PFSK-1 (cell line): ENCODE data around the gene HARS2.
A peak's percentile ranks its signal among the peaks of the same experiment; 100 is the strongest.

Source experiments
- FOXP2 ChIP-seq: optimal IDR thresholded peaks from 2 replicates; pipeline ENCODE3; 2011; ENCODE audit warnings: borderline replicate concordance, control low read depth, inconsistent platforms; ENCODE audit not compliant: insufficient read depth; ENCODE audit errors: extremely low read length, extremely low read depth
- POLR2AphosphoS5 ChIP-seq: IDR thresholded peaks from 2 replicates; pipeline ENCODE4 v1.6.1; 2012; ENCODE audit warnings: low read depth, mild to moderate bottlenecking, control low read depth, low read length, moderate library complexity
- REST ChIP-seq, 2 experiments: IDR thresholded peaks; 2 replicates each; pipeline versions ENCODE4 v1.6.1 to v1.8.0; 2011 to 2012; ENCODE audit warnings: low read depth in 2 of 2, low read length in 2 of 2, control low read depth in 1 of 2, inconsistent platforms in 1 of 2, mild to moderate bottlenecking in 1 of 2, moderate library complexity in 1 of 2; ENCODE audit not compliant: insufficient read depth in 1 of 2
- SIN3A ChIP-seq: IDR thresholded peaks from 2 replicates; pipeline ENCODE4 v1.6.1; 2012; ENCODE audit warnings: mild to moderate bottlenecking, low read length, moderate library complexity, borderline replicate concordance; ENCODE audit not compliant: insufficient read depth
- TAF1 ChIP-seq: IDR thresholded peaks from 2 replicates; pipeline ENCODE4 v1.6.1; 2012; ENCODE audit warnings: low read length, control low read depth, borderline replicate concordance; ENCODE audit not compliant: insufficient read depth

HARS2 gene

DNA sequence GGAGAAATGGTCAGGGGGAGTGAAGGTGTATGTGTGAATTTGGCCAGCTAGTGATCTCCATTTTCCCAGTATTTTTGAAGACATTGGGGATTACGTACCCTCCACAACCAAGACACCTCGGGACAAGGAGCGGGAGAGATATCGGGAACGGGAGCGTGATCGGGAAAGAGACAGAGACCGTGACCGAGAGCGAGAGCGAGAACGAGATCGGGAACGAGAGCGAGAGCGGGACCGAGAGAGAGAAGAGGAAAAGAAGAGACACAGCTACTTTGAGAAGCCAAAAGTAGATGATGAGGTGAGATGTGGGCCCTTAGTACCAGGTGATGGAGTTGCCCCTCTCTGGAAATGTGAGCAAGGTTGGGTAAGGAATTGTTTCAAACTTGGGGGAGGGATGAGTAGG, 32.4 kb upstream of the HARS2 start:
- TF ChIP-seq REST (IDR thresholded peaks at IDR 0.05; ENCODE audit: insufficient read depth in 1 of 2, low read depth in 2 of 2, low read length in 2 of 2) (no peak), TAF1 (no peak), SIN3A (no peak)

- no peak for TF ChIP-seq TAF1
- no peak for TF ChIP-seq REST (IDR thresholded peaks at IDR 0.05; ENCODE audit: insufficient read depth in 1 of 2, low read depth in 2 of 2, low read length in 2 of 2)
- no peak for TF ChIP-seq POLR2AphosphoS5
- TF ChIP-seq FOXP2: no peak
- no peak for TF ChIP-seq SIN3A
Observed at GRCh38 chr5:140664030-140664358, 27.3 kb upstream of the HARS2 start.

GRCh38 chr5:140664359-140665119, 26.7 kb upstream of the HARS2 start, which contains the start of gene WDR55:
TSS of gene WDR55 (plus strand) at chr5:140664904. CDS start at chr5:140664913, 9 bp downstream.
- TF ChIP-seq REST (IDR thresholded peaks at IDR 0.05; ENCODE audit: insufficient read depth in 1 of 2, low read depth in 2 of 2, low read length in 2 of 2) (0 out of 4 replicates have a peak, but pooled peaks of 1 of the 2 experiments have one; percentile 15), FOXP2 (peak; percentile 82), POLR2AphosphoS5 (peak; percentile 88; the same call in 1 of the 2 replicates), TAF1 (peak; percentile 60; the same call in 1 of the 2 replicates), SIN3A (peak; percentile 73; the same call in 1 of the 2 replicates)

GRCh38 chr5:140671472-140672125, 19.7 kb upstream of the HARS2 start:
- TF ChIP-seq REST (IDR thresholded peaks at IDR 0.05; ENCODE audit: insufficient read depth in 1 of 2, low read depth in 2 of 2, low read length in 2 of 2) (no peak), SIN3A (no peak), POLR2AphosphoS5 (no peak), TAF1 (no peak)

- TF ChIP-seq REST (IDR thresholded peaks at IDR 0.05; ENCODE audit: insufficient read depth in 1 of 2, low read depth in 2 of 2, low read length in 2 of 2) (no peak), POLR2AphosphoS5 (no peak; the same call in 1 of the 2 replicates), TAF1 (no peak), SIN3A (no peak), FOXP2 (no peak)
Observed at GRCh38 chr5:140672455-140673186, 18.6 kb upstream of the HARS2 start.
